Measurements from ENCODE around the gene PODXL. TPM values are rescaled to one million over a fixed set of nuclear protein-coding genes. Genes with fewer than 3 reads are reported as not detected.

The PODXL gene
- total RNA-seq, 1 donor from 2014 or later, result 37.7 TPM

DNA sequence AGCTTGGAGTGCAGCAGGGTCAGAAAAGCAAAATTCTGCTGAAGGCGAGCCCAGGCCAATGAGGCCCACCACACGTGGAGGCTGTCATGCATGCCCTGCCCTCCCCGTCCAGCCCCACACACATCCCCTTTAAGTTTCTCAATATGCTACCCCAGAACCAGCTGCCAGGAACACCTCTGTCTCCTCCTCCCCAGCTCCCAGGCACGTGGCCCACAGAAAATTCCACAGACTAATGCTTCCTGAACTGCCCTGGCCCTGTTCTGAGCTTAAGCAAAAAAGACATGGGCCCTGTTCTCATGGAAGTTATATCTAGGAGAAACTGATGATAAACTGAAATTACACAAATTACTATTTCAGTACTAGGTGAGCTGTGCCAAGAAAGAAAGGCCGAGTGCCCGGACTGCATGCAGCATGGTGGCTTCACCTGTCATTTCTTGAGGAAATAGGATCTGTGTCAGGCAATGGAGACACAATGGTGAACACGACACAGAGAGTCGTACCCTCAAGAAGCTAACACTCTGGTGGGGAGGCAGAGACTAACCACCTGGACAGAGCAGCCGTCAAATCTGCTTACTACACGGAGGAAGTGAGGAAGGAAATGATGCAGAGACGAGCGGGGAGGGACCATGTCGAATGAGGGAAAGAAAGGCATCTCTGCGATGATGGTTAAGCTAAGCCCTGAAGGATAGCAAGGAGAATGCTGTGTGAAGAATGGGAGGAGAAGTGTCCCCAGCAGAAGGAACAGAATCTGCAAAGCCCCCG, 44.5 kb downstream of the PODXL start:
- no peak overlapping the region for H3K4me2 ChIP-seq
- Mint-ChIP-seq H3K4me3 (no peak overlapping the region), H3K4me1 (peaks cover 15% of the 10 kb centered on the region), H3K27ac (no peak overlapping the region), H3K9me3 (no peaks in the 10 kb centered on the region), H3K27me3 (ENCODE audit: insufficient read depth, low read depth) (peaks cover 14% of the 10 kb centered on the region), H3K36me3 (peaks cover 11% of the 10 kb centered on the region)
- no peak overlapping the region for H3K27ac ChIP-seq
- peaks cover 60% of the 10 kb centered on the region for H3K79me2 ChIP-seq (ENCODE audit: low read depth)
- TF ChIP-seq EZH2phosphoT487 (IDR thresholded peaks at IDR 0.05) (no peak), CTCF (IDR thresholded peaks at IDR 0.05) (no peak), EZH2 (IDR thresholded peaks at IDR 0.05) (no peak)
- no peak for DNase-seq (ENCODE audit: low spot score)
- H3K4me1 ChIP-seq, result peaks cover 12% of the 10 kb centered on the region
- peaks cover 2% of the 10 kb centered on the region for H4K20me1 ChIP-seq (ENCODE audit: low read depth)
- H2AFZ ChIP-seq (replicated peaks), result no peak overlapping the region
- no peak overlapping the region for H3K4me3 ChIP-seq
- H3F3A ChIP-seq (ENCODE audit: low read depth), result peaks cover 33% of the 10 kb centered on the region
- no peaks in the 10 kb centered on the region for H3K36me3 ChIP-seq
- H3K9ac ChIP-seq, result no peak overlapping the region
- H3K9me3 ChIP-seq (ENCODE audit: low read depth), result no peaks in the 10 kb centered on the region
- H3K27me3 ChIP-seq, result no peaks in the 10 kb centered on the region

DNA sequence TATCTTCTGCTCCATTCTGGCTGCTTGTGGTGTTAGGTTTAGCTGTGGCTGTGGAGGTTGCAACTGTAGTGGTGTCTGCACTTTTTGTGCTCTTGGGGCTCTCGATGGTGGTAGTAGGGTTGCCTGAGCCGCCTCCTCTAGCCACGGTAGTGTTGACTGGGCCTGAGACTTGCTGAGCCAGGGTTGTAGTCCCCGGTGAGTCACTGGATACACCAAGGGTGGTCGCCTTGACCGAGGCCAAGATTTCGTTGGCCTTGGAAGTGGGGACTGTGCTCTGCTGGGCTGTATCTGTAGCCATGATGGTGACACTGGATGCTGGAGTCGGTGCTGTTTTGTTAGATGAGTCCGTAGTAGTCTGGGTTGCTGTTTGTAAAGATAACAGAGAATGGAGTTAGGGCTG, 45.4 kb downstream of the PODXL start:
- Histone ChIP-seq H2AFZ (replicated peaks) (no peak overlapping the region), H3K36me3 (no peaks in the 10 kb centered on the region), H3K27me3 (no peaks in the 10 kb centered on the region), H3K9me3 (ENCODE audit: low read depth) (no peaks in the 10 kb centered on the region), H3F3A (ENCODE audit: low read depth) (peaks cover 29% of the 10 kb centered on the region), H3K27ac (no peak overlapping the region), H3K9ac (no peak overlapping the region), H3K4me3 (no peak overlapping the region), H3K79me2 (ENCODE audit: low read depth) (peaks cover 51% of the 10 kb centered on the region), H4K20me1 (ENCODE audit: low read depth) (peaks cover 2% of the 10 kb centered on the region), H3K4me1 (peaks cover 12% of the 10 kb centered on the region), H3K4me2 (no peak overlapping the region)
- no peak overlapping the region for H3K27ac Mint-ChIP-seq
- H3K4me1 Mint-ChIP-seq, result peaks cover 15% of the 10 kb centered on the region
- H3K4me3 Mint-ChIP-seq, result no peak overlapping the region
- TF ChIP-seq CTCF (IDR thresholded peaks at IDR 0.05) (no peak), EZH2 (IDR thresholded peaks at IDR 0.05) (no peak), EZH2phosphoT487 (IDR thresholded peaks at IDR 0.05) (no peak)
- peaks cover 14% of the 10 kb centered on the region for H3K27me3 Mint-ChIP-seq (ENCODE audit: insufficient read depth, low read depth)
- peaks cover 11% of the 10 kb centered on the region for H3K36me3 Mint-ChIP-seq
- no peaks in the 10 kb centered on the region for H3K9me3 Mint-ChIP-seq
- no peak for DNase-seq (ENCODE audit: low spot score)

DNA sequence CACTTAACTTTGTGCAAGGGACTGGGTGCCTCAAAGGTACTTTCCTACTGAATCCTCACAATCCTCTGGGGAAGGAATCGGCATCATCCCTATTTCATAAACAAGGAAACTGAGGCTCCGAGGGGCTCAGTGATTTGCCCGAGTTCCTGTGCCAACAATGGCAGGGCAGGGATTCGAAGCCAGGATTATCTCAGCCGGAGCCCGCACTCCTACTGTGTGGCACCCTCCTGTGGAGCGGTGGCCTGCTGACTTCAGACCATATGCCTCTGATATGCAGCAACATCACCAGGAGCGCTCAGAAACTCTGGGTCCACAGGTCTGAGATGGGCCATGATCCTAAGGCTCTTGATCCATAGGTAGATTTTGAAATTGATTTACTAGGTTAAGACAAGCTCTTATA, 46.6 kb downstream of the PODXL start:
- Mint-ChIP-seq H3K4me3 (no peak overlapping the region), H3K27ac (no peak overlapping the region), H3K4me1 (peaks cover 16% of the 10 kb centered on the region), H3K27me3 (ENCODE audit: insufficient read depth, low read depth) (peaks cover 16% of the 10 kb centered on the region), H3K9me3 (no peaks in the 10 kb centered on the region), H3K36me3 (peaks cover 16% of the 10 kb centered on the region)
- H3F3A ChIP-seq (ENCODE audit: low read depth), result peaks cover 21% of the 10 kb centered on the region
- H3K4me3 ChIP-seq, result no peak overlapping the region
- no peak for DNase-seq (ENCODE audit: low spot score)
- TF ChIP-seq EZH2 (IDR thresholded peaks at IDR 0.05) (no peak), EZH2phosphoT487 (IDR thresholded peaks at IDR 0.05) (no peak), CTCF (IDR thresholded peaks at IDR 0.05) (no peak)
- no peaks in the 10 kb centered on the region for H3K9me3 ChIP-seq (ENCODE audit: low read depth)
- H3K79me2 ChIP-seq (ENCODE audit: low read depth), result peaks cover 41% of the 10 kb centered on the region
- H3K27ac ChIP-seq, result no peak overlapping the region
- H3K36me3 ChIP-seq, result no peaks in the 10 kb centered on the region
- H3K9ac ChIP-seq, result no peak overlapping the region
- H3K27me3 ChIP-seq, result no peaks in the 10 kb centered on the region
- no peak overlapping the region for H2AFZ ChIP-seq (replicated peaks)
- H4K20me1 ChIP-seq (ENCODE audit: low read depth), result peaks cover 2% of the 10 kb centered on the region
- peaks cover 10% of the 10 kb centered on the region for H3K4me1 ChIP-seq
- H3K4me2 ChIP-seq, result no peak overlapping the region

Data from neural progenitor cell (in vitro differentiated cells).